Chondrocyte (in vitro differentiated cells): ENCODE data around the gene HSD17B8. TPM values are rescaled to one million over a fixed set of nuclear protein-coding genes. Genes with fewer than 3 reads are reported as not detected.

Experiments used
- DNase-seq: peaks from one replicate; pipeline ENCODE4 v3.0.0; 2021; ENCODE audit warnings: mixed read lengths, low spot score
- H3K27ac Mint-ChIP-seq: one replicate; pipeline ENCODE4 v1.8.0; 2021; ENCODE audit warnings: mild to moderate bottlenecking, moderate library complexity, mixed read lengths; ENCODE audit not compliant: unreplicated experiment
- H3K27me3 Mint-ChIP-seq: 2 replicates; pipeline ENCODE4 v1.8.0; 2021; ENCODE audit warnings: low read depth, mixed read lengths
- H3K36me3 Mint-ChIP-seq: 2 replicates; pipeline ENCODE4 v1.8.0; 2021; ENCODE audit warnings: low read depth, mixed read lengths
- H3K4me1 Mint-ChIP-seq: 2 replicates; pipeline ENCODE4 v1.8.0; 2021; ENCODE audit warnings: low read depth, mild to moderate bottlenecking, mixed read lengths
- H3K4me3 Mint-ChIP-seq: one replicate; pipeline ENCODE4 v1.8.0; 2021; ENCODE audit warnings: mild to moderate bottlenecking, moderate library complexity, mixed read lengths; ENCODE audit not compliant: unreplicated experiment
- H3K9me3 Mint-ChIP-seq: 2 replicates; pipeline ENCODE4 v1.8.0; 2021; ENCODE audit warnings: low read depth, mixed read lengths
- total RNA-seq: library from RNA; stranded (reverse); gene quantifications from 3 replicates; pipeline ENCODE4 v1.2.1, GENCODE V29; 2021
- TF ChIP-seq, protein P1 (sequence below): fragments of 200-600 bp; sonication (generic); IDR thresholded peaks from 2 replicates; pipeline ENCODE4 v1.5.0; 2021; ENCODE audit warnings: antibody characterized with exemption, mild to moderate bottlenecking, moderate library complexity

The HSD17B8 gene
- total RNA-seq, 1 donor from 2014 or later = 0.60 TPM

DNA sequence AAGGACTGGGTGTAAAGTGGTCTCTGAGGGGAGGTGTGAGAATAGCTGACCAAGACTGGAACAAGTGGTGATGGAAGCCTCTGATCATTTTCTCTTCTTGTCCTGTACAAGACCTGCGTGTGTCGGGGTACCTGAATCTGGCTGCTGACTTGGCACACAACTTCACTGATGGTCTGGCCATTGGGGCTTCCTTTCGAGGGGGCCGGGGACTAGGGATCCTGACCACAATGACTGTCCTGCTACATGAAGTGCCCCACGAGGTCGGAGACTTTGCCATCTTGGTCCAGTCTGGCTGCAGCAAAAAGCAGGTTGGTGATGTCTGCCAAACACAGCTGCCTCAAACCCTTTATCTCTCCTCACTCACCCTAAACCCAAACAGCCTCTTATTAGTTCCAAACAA is 1.7 kb upstream of the HSD17B8 start:
- Mint-ChIP-seq H3K4me1 (peaks cover 81% of the 10 kb centered on the region), H3K9me3 (no peaks in the 10 kb centered on the region), H3K36me3 (peaks cover 26% of the 10 kb centered on the region), H3K4me3 (peak overlapping the region; percentile 99), H3K27me3 (no peaks in the 10 kb centered on the region), H3K27ac (peak overlapping the region; percentile 100)
- TF ChIP-seq, protein P1, sequence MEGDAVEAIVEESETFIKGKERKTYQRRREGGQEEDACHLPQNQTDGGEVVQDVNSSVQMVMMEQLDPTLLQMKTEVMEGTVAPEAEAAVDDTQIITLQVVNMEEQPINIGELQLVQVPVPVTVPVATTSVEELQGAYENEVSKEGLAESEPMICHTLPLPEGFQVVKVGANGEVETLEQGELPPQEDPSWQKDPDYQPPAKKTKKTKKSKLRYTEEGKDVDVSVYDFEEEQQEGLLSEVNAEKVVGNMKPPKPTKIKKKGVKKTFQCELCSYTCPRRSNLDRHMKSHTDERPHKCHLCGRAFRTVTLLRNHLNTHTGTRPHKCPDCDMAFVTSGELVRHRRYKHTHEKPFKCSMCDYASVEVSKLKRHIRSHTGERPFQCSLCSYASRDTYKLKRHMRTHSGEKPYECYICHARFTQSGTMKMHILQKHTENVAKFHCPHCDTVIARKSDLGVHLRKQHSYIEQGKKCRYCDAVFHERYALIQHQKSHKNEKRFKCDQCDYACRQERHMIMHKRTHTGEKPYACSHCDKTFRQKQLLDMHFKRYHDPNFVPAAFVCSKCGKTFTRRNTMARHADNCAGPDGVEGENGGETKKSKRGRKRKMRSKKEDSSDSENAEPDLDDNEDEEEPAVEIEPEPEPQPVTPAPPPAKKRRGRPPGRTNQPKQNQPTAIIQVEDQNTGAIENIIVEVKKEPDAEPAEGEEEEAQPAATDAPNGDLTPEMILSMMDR = no peak
- DNase-seq = no peak

DNA sequence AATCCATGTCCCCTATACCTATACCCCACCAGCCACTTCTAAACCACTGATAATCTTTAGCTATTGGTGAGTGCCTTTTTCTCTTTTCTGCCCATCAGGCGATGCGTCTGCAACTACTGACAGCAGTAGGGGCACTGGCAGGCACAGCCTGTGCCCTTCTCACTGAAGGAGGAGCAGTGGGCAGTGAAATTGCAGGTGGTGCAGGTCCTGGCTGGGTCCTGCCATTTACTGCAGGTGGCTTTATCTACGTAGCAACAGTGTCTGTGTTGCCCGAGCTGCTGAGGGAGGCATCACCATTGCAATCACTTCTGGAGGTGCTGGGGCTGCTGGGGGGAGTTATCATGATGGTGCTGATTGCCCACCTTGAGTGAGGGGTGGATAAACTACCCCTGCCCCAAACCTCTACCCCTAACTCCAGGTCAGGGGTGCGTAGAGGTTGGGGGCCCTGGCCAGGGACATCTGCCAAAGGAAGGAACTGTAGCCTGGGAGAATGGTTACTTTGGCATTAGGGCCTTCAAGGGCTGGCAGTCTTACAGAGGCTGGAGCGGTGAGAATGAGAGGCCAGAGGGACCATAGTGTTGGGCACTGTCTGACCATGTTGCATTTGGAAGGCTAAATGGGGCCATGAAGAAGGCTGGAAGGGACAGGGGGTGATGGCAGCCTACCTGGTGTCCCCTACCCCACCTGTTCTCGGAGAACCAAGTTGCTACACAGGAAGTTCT is 851 bp upstream of the HSD17B8 start:
- Mint-ChIP-seq H3K9me3 (no peaks in the 10 kb centered on the region), H3K4me1 (peaks cover 74% of the 10 kb centered on the region), H3K36me3 (peaks cover 26% of the 10 kb centered on the region), H3K27ac (peak overlapping the region; percentile 100), H3K27me3 (no peaks in the 10 kb centered on the region), H3K4me3 (peak overlapping the region; percentile 99)
- TF ChIP-seq, protein P1 = no peak
- DNase-seq = no peak

DNA sequence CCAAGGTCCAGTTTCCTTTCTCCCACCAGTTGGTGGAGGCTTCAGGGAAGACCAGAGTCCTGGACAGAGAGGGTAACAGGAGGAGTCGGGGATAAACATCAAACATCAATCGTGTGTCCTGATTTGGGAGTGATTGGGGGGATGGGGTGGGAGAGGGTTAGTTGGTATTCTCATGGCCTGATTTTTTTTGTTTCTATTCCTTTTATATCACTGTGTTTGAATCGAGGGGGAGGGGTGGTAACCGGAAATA is 365 bp upstream of the HSD17B8 start:
- TF ChIP-seq, protein P1 = no peak
- H3K36me3 Mint-ChIP-seq = peaks cover 26% of the 10 kb centered on the region
- DNase-seq = no peak
- H3K4me3 Mint-ChIP-seq = peak overlapping the region; percentile 56
- no peaks in the 10 kb centered on the region for H3K9me3 Mint-ChIP-seq
- peaks cover 74% of the 10 kb centered on the region for H3K4me1 Mint-ChIP-seq
- H3K27ac Mint-ChIP-seq = peak overlapping the region; percentile 100
- H3K27me3 Mint-ChIP-seq = no peaks in the 10 kb centered on the region

DNA sequence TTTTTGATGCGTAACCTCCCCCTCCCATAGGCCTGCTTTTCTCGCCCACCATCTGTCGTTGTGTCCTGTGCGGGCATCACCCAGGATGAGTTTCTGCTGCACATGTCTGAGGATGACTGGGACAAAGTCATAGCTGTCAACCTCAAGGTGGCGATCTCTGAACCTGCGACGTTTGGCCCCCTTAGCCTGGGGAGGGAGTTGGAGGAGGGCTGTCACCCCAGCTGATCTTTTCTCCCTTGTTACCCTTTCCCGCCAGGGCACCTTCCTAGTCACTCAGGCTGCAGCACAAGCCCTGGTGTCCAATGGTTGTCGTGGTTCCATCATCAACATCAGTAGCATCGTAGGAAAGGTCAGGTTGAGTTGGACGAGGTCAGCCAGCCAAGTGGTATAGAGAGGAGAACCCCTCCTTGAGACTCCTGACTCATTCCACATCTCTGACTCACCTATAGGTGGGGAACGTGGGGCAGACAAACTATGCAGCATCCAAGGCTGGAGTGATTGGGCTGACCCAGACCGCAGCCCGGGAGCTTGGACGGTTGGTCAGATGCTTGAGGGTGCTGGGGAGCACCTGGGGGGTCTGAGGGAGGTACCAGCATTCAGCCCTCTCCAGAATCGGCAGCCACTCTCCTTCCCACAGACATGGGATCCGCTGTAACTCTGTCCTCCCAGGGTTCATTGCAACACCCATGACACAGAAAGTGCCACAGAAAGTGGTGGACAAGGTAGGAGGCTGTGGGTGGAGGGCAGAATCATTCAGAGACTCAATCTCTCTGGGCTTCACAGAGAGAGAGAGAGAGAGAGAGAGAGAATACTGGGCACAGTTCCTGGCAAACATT is 954 bp downstream of the HSD17B8 start:
- Mint-ChIP-seq H3K36me3 (peaks cover 33% of the 10 kb centered on the region), H3K27ac (peak overlapping the region; percentile 93), H3K4me3 (peak overlapping the region; percentile 64), H3K9me3 (no peaks in the 10 kb centered on the region), H3K27me3 (no peaks in the 10 kb centered on the region), H3K4me1 (peaks cover 72% of the 10 kb centered on the region)
- DNase-seq = no peak
- TF ChIP-seq, protein P1 = peak; percentile 24

DNA sequence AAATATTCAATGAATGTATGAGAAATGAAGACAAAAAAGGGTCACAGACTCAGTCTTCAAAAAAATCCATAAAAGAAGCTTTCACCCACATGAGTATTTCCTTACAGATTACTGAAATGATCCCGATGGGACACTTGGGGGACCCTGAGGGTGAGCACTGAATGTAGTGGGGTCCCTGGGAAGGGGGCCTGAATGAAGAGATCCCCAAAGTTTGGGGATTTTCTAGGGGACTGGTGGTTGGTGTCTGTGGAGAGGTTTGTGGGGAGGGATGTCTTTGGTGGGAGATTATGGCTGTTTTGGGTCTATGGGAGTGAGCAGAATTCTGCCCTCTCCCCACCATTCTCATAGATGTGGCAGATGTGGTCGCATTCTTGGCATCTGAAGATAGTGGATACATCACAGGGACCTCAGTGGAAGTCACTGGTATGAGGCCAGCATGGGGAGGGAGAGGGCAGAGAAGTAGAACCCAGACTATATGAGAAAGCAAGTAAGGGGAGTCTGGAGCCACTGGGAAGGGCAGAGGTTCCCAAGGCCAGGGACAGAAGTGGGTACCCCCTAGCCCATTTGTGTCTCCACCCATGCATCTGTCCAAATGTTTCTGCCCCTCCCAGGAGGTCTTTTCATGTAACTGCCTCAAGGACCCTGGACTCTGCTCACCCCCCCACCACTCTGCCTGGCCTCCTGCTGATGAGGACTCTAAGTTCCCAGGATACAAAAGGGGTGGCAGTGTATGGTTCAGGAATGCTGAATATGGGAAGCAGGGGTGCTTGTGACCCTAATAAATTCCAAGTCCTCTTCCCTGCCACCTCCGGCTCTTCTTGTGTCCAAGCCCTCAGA is 1.8 kb downstream of the HSD17B8 start:
- H3K36me3 Mint-ChIP-seq = peaks cover 31% of the 10 kb centered on the region
- peak overlapping the region; percentile 93 for H3K27ac Mint-ChIP-seq
- DNase-seq = no peak
- peaks cover 67% of the 10 kb centered on the region for H3K4me1 Mint-ChIP-seq
- TF ChIP-seq, protein P1 = no peak
- peak overlapping the region; percentile 28 for H3K4me3 Mint-ChIP-seq
- H3K9me3 Mint-ChIP-seq = no peaks in the 10 kb centered on the region
- H3K27me3 Mint-ChIP-seq = no peaks in the 10 kb centered on the region
